Mesenchymal stem cell (in vitro differentiated cells and primary cell): ENCODE results near the gene GOSR1.

Source experiments
- DNase-seq: peaks from one replicate; pipeline ENCODE4 v3.0.0-alpha.2; 2013
- H2AFZ ChIP-seq: one replicate; pipeline ENCODE4 v1.6.1; 2013; ENCODE audit warnings: low read depth, mild to moderate bottlenecking, control low read depth, inconsistent platforms, low read length, moderate library complexity
- H2AK5ac ChIP-seq: 2 replicates; pipeline ENCODE4 v1.6.1; 2013; ENCODE audit warnings: low read length, moderate library complexity, mild to moderate bottlenecking, inconsistent platforms; ENCODE audit not compliant: severe bottlenecking
- H2BK120ac ChIP-seq: one replicate; pipeline ENCODE4 v1.6.1; 2013; ENCODE audit warnings: low read depth, mild to moderate bottlenecking, inconsistent platforms, low read length, moderate library complexity
- H2BK12ac ChIP-seq, 2 experiments: one replicate each; pipeline ENCODE4 v1.6.1; 2013; ENCODE audit warnings: inconsistent platforms in 2 of 2, low read length in 2 of 2, mild to moderate bottlenecking in 2 of 2, moderate library complexity in 2 of 2, control low read depth in 1 of 2
- H2BK15ac ChIP-seq: one replicate; pipeline ENCODE4 v1.6.1; 2013; ENCODE audit warnings: mild to moderate bottlenecking, low read depth, inconsistent platforms; ENCODE audit not compliant: poor library complexity, severe bottlenecking
- H2BK5ac ChIP-seq: 2 replicates; pipeline ENCODE4 v1.6.1; 2013; ENCODE audit warnings: low read depth, mild to moderate bottlenecking, low read length, control low read depth, inconsistent platforms; ENCODE audit not compliant: poor library complexity, severe bottlenecking
- H3K14ac ChIP-seq, 2 experiments: one replicate each; pipeline ENCODE4 v1.6.1; 2013; ENCODE audit warnings: inconsistent platforms in 2 of 2, low read length in 2 of 2, control low read depth in 1 of 2, mild to moderate bottlenecking in 1 of 2, moderate library complexity in 1 of 2
- H3K18ac ChIP-seq, 2 experiments: one replicate each; pipeline ENCODE4 v1.6.1; 2013; ENCODE audit warnings: inconsistent platforms in 2 of 2, low read length in 2 of 2, control low read depth in 1 of 2, low read depth in 1 of 2, mild to moderate bottlenecking in 1 of 2
- H3K23ac ChIP-seq, 2 experiments: one replicate each; pipeline ENCODE4 v1.6.1; 2013; ENCODE audit warnings: inconsistent platforms in 2 of 2, low read length in 2 of 2, mild to moderate bottlenecking in 2 of 2, moderate library complexity in 2 of 2, control low read depth in 1 of 2
- H3K27ac ChIP-seq: 2 replicates; pipeline ENCODE4 v1.5.1; 2013; ENCODE audit warnings: mild to moderate bottlenecking, moderate library complexity, low read length, control low read depth, inconsistent platforms; ENCODE audit not compliant: poor library complexity, severe bottlenecking
- H3K27me3 ChIP-seq, 2 experiments: 2 replicates each; pipeline versions ENCODE4 v1.6.1 to v1.7.0; 2013; ENCODE audit warnings: low read length in 2 of 2, mild to moderate bottlenecking in 2 of 2, moderate library complexity in 2 of 2, control low read depth in 1 of 2, inconsistent platforms in 1 of 2; ENCODE audit not compliant: control insufficient read depth in 1 of 2, insufficient read depth in 1 of 2
- H3K36me3 ChIP-seq, 2 experiments: 2 replicates each; pipeline versions ENCODE4 v1.6.1 to v1.7.0; 2013; ENCODE audit warnings: low read length in 2 of 2, control low read depth in 1 of 2, inconsistent platforms in 1 of 2, low read depth in 1 of 2, mild to moderate bottlenecking in 1 of 2; ENCODE audit not compliant: insufficient read depth in 2 of 2, control insufficient read depth in 1 of 2
- H3K4ac ChIP-seq, 2 experiments: one replicate each; pipeline ENCODE4 v1.6.1; 2013; ENCODE audit warnings: inconsistent platforms in 2 of 2, low read length in 2 of 2, mild to moderate bottlenecking in 2 of 2, moderate library complexity in 2 of 2, control low read depth in 1 of 2, low read depth in 1 of 2
- H3K4me1 ChIP-seq: 2 replicates; pipeline ENCODE4 v1.6.1; 2013; ENCODE audit warnings: low read depth, low read length, control low read depth; ENCODE audit not compliant: control insufficient read depth, insufficient read depth
- H3K4me2 ChIP-seq: 2 replicates; pipeline ENCODE4 v1.6.1; 2013; ENCODE audit warnings: low read length, mild to moderate bottlenecking, inconsistent platforms; ENCODE audit not compliant: poor library complexity, severe bottlenecking
- H3K4me3 ChIP-seq, 2 experiments: 2 replicates each; pipeline versions ENCODE4 v1.5.1 to v1.7.0; 2013; ENCODE audit warnings: low read length in 2 of 2, mild to moderate bottlenecking in 2 of 2, control low read depth in 1 of 2, low read depth in 1 of 2; ENCODE audit not compliant: insufficient read depth in 1 of 2
- H3K79me1 ChIP-seq: replicated peaks from 2 replicates; pipeline ENCODE4 v1.6.1; 2013; ENCODE audit warnings: mild to moderate bottlenecking, control low read depth, low read length, inconsistent platforms; ENCODE audit not compliant: poor library complexity, severe bottlenecking
- H3K9ac ChIP-seq: 2 replicates; pipeline ENCODE4 v1.7.0; 2013; ENCODE audit warnings: mild to moderate bottlenecking, low read length, moderate library complexity
- H3K9me3 ChIP-seq: 2 replicates; pipeline ENCODE4 v1.7.0; 2013; ENCODE audit warnings: mild to moderate bottlenecking, low read length; ENCODE audit not compliant: control insufficient read depth
- H4K8ac ChIP-seq: one replicate; pipeline ENCODE4 v1.6.1; 2013; ENCODE audit warnings: inconsistent platforms, mild to moderate bottlenecking, low read length, moderate library complexity
- H4K91ac ChIP-seq: one replicate; pipeline ENCODE4 v1.6.1; 2013; ENCODE audit warnings: mild to moderate bottlenecking, low read length, inconsistent platforms
- WGBS: methylation state at CpG from one replicate; pipeline ENCODE4 v1.1.7; 2013; ENCODE audit warnings: mixed read lengths; 5-methylcytosine and 5-hydroxymethylcytosine counted together

Gene GOSR1

DNA sequence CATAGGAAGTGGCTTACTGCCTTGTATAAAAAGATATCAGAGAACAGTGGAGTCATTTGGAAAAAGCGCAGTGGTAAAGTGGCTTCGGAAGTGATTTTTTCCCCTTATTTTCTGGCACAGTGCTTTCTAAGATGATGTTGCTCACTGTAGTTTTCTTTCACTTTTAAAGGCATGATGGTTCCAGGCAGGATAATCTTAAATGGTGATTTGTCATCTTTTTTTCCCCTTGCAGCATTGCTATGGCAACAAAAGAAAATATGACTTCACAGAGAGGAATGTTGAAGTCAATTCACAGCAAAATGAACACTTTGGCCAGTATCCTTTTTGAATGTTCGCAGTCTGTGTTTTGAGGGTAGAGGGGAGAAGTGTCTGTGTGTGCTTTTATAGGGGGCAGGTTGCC lies 42.5 kb downstream of the GOSR1 start:
- no peak overlapping the region for H4K8ac ChIP-seq
- H3K14ac ChIP-seq: no peak overlapping the region
- no peak overlapping the region for H2BK5ac ChIP-seq

DNA sequence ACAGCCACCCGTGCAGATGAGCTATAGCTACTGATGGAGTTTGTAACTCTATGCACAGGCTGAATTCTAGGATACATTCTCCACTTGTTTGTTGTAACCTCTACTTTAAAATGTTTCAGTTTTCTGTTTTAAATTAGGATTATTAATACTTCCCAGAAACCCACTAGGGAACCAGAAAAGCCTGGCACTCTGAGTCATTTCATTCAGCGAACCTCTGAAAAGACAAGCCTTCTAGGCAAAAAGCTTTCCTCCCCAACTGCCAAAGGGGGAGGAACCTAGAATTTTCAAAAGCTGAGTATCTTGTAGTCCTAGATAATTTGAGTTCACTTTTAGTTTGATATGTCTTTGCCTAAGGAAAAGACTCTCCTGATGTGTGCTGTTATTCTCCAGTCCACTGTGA lies 43.2 kb downstream of the GOSR1 start:
- Histone ChIP-seq H3K23ac (no peak overlapping the region), H3K79me1 (peaks cover 19% of the 10 kb centered on the region), H4K91ac (no peak overlapping the region), H4K8ac (no peak overlapping the region), H3K14ac (no peak overlapping the region), H2BK120ac (no peak overlapping the region), H2BK12ac (no peak overlapping the region), H3K4me3 (peak overlapping the region in 1 of 2 experiments; percentile 61), H2AK5ac (no peak overlapping the region), H3K36me3 (peaks cover 31 to 33% of the 10 kb centered on the region in 2 experiments), H3K9ac (peak overlapping the region; percentile 92), H3K27me3 (no peaks in the 10 kb centered on the region), H2BK15ac (no peak overlapping the region), H3K18ac (no peak overlapping the region), H3K4me2 (no peak overlapping the region), H3K4ac (no peak overlapping the region), H3K9me3 (no peaks in the 10 kb centered on the region), H2AFZ (no peak overlapping the region), H2BK5ac (no peak overlapping the region), H3K4me1 (peaks cover 4% of the 10 kb centered on the region), H3K27ac (peak overlapping the region; percentile 35)
- 75% methylated on average over 1 of the region's 2 CpGs for WGBS
- peak; percentile 43 for DNase-seq

More for the DNA sequence above, 42.5 kb downstream of the GOSR1 start:
- peak; percentile 91 for DNase-seq
- Histone ChIP-seq H2AK5ac (no peak overlapping the region), H3K9me3 (no peaks in the 10 kb centered on the region), H2BK120ac (no peak overlapping the region), H3K4me3 (peak overlapping the region in 1 of 2 experiments; percentile 61), H3K27me3 (no peaks in the 10 kb centered on the region), H3K4me1 (peaks cover 4% of the 10 kb centered on the region), H3K23ac (no peak overlapping the region), H3K27ac (peak overlapping the region; percentile 58), H3K9ac (peak overlapping the region; percentile 92), H3K79me1 (peaks cover 20% of the 10 kb centered on the region), H3K4ac (no peak overlapping the region), H4K91ac (no peak overlapping the region), H2BK15ac (no peak overlapping the region), H3K4me2 (no peak overlapping the region), H2BK12ac (no peak overlapping the region), H3K36me3 (peaks cover 36 to 38% of the 10 kb centered on the region in 2 experiments), H3K18ac (no peak overlapping the region), H2AFZ (no peak overlapping the region)
- whole genome bisulfite sequencing: 80% methylated on average over 3 of the region's 3 CpGs

DNA sequence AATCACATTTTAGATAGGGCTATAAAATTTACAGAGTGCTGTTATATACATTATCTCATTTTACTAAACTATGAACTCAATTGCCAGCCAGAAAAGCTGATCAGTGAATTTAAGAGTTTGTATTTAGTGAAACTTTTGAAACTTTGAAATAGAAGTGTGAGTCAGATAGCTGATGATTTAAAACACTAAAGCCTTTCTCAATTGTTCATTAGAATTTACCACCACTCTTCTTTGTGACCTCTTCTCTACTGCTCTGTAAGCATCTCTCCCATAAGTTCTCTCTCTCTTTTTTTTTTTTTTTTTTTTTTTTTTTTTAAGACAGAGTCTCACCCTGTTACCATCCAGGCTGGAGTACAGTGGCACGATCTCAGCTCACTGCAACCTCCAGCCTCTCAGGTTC lies 43.7 kb downstream of the GOSR1 start:
- Histone ChIP-seq H3K23ac (no peak overlapping the region), H3K36me3 (peaks cover 26 to 33% of the 10 kb centered on the region in 2 experiments), H3K9me3 (no peaks in the 10 kb centered on the region), H3K4me1 (peaks cover 4% of the 10 kb centered on the region), H3K4me3 (peak overlapping the region in 1 of 2 experiments; percentile 59), H3K9ac (peak overlapping the region; percentile 92), H4K8ac (no peak overlapping the region), H2BK120ac (no peak overlapping the region), H3K14ac (no peak overlapping the region), H2BK15ac (no peak overlapping the region), H4K91ac (no peak overlapping the region), H3K27ac (no peak overlapping the region), H3K27me3 (no peaks in the 10 kb centered on the region), H3K4ac (no peak overlapping the region), H3K18ac (no peak overlapping the region), H2BK5ac (no peak overlapping the region), H2AK5ac (no peak overlapping the region), H3K4me2 (no peak overlapping the region), H2AFZ (no peak overlapping the region), H2BK12ac (no peak overlapping the region), H3K79me1 (peaks cover 22% of the 10 kb centered on the region)
- 100% methylated on average over 1 of the region's 1 CpG for WGBS
- peak; percentile 9 for DNase-seq

DNA sequence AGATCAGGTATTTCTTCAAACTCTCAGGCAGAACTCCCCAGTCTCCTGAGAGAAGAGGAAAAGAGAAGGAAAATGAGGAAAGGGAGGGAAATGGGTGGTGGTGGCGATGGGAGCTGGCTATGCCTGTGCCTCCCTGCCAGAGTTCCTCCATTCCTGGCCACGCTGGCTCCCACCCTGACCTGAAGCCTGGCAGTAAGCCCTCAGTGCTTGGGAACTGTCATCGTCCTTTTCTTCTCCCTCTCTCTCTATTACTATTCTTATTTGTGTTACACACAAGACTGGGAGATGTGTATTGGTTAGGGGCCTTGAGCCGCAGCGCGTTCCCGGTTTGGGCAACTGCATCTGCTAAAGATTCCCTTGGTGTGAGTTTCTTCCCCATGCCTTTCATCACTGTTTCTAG lies 44.6 kb downstream of the GOSR1 start:
- no peak for DNase-seq
- no peak overlapping the region for H2BK15ac ChIP-seq
- H4K91ac ChIP-seq: no peak overlapping the region
- H3K4me1 ChIP-seq: peaks cover 4% of the 10 kb centered on the region
- H3K4me2 ChIP-seq: no peak overlapping the region
- H3K23ac ChIP-seq: no peak overlapping the region
- no peak overlapping the region for H2AK5ac ChIP-seq
- peaks cover 24% of the 10 kb centered on the region for H3K79me1 ChIP-seq
- H2BK5ac ChIP-seq: no peak overlapping the region
- H3K9ac ChIP-seq: peak overlapping the region; percentile 92
- H3K4ac ChIP-seq: no peak overlapping the region
- H2AFZ ChIP-seq: no peak overlapping the region
- H3K14ac ChIP-seq: no peak overlapping the region
- H3K4me3 ChIP-seq: no peak overlapping the region
- H3K27ac ChIP-seq: no peak overlapping the region
- no peaks in the 10 kb centered on the region for H3K27me3 ChIP-seq
- H2BK120ac ChIP-seq: no peak overlapping the region
- H3K9me3 ChIP-seq: no peaks in the 10 kb centered on the region
- no peak overlapping the region for H3K18ac ChIP-seq
- no peak overlapping the region for H4K8ac ChIP-seq
- 100% methylated on average over 4 of the region's 7 CpGs for WGBS
- H3K36me3 ChIP-seq: peaks cover 21 to 30% of the 10 kb centered on the region in 2 experiments
- no peak overlapping the region for H2BK12ac ChIP-seq
